ENCODE data around the gene ASCC2.

DNA sequence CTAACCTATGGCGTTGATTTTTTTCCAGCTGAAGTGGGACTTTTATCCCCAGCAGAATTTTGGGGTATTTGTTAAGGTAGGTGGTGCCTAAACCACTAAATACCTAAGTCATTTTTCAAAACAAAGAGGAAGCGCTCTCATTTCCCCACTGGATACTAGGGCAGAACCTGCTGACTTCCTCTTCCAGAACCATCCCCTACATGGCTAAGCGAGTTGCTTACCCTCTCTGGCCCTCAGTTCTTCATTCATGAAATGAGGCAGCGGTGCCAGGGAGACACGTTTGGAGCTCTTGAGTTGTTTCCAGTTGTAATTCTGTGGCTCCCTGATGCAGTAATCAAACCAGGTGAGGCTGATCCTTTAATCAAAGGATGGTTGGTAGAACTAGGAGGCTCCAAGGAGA, 34.9 kb upstream of the ASCC2 start:
- TF ChIP-seq POLR2AphosphoS5 (IDR thresholded peaks at IDR 0.05; ENCODE audit: insufficient read depth, low read depth, low read length) (no peak), JUN (IDR thresholded peaks at IDR 0.05; ENCODE audit: borderline replicate concordance, insufficient read depth, insufficient read length, low read depth) (no peak), EZH2 (IDR thresholded peaks at IDR 0.05; ENCODE audit: borderline replicate concordance, low read depth, low read length, severe bottlenecking) (no peak)
- TF ChIP-seq, protein P1, sequence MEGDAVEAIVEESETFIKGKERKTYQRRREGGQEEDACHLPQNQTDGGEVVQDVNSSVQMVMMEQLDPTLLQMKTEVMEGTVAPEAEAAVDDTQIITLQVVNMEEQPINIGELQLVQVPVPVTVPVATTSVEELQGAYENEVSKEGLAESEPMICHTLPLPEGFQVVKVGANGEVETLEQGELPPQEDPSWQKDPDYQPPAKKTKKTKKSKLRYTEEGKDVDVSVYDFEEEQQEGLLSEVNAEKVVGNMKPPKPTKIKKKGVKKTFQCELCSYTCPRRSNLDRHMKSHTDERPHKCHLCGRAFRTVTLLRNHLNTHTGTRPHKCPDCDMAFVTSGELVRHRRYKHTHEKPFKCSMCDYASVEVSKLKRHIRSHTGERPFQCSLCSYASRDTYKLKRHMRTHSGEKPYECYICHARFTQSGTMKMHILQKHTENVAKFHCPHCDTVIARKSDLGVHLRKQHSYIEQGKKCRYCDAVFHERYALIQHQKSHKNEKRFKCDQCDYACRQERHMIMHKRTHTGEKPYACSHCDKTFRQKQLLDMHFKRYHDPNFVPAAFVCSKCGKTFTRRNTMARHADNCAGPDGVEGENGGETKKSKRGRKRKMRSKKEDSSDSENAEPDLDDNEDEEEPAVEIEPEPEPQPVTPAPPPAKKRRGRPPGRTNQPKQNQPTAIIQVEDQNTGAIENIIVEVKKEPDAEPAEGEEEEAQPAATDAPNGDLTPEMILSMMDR (IDR thresholded peaks at IDR 0.05; ENCODE audit: extremely low read depth in 1 of 2, insufficient read depth in 1 of 2, low read depth in 1 of 2, low read length in 2 of 2) = no peak

Data from endothelial cell of umbilical vein (primary cell).